MM.1S (cell line): Measurements from ENCODE around the gene PRPF38A.

ENCODE experiments used
- DNase-seq: peaks from one replicate; pipeline ENCODE4 v3.0.0-alpha.2; 2015
- H2AFZ ChIP-seq: fragments of 300-600 bp; sonication (generic); 2 replicates; pipeline ENCODE4 v1.6.0; 2016; ENCODE audit warnings: antibody characterized with exemption, low read length
- H3F3A ChIP-seq: fragments of 300-600 bp; sonication (generic); 2 replicates; pipeline ENCODE4 v1.6.1; 2016; ENCODE audit warnings: mild to moderate bottlenecking, antibody characterized with exemption, low read length, moderate library complexity, mixed read lengths; ENCODE audit not compliant: insufficient read depth
- H3K27ac ChIP-seq: fragments of 300-600 bp; sonication (generic); 2 replicates; pipeline ENCODE4 v1.5.1; 2016; ENCODE audit warnings: mild to moderate bottlenecking, low read length
- H3K27me3 ChIP-seq: fragments of 300-600 bp; sonication (generic); replicated peaks from 2 replicates; pipeline ENCODE4 v1.6.0; 2016; ENCODE audit warnings: low read length; ENCODE audit not compliant: insufficient read depth
- H3K36me3 ChIP-seq: fragments of 300-600 bp; sonication (generic); replicated peaks from 2 replicates; pipeline ENCODE4 v1.6.1; 2016; ENCODE audit warnings: mild to moderate bottlenecking, low read length, mixed read lengths; ENCODE audit not compliant: insufficient read depth
- H3K4me1 ChIP-seq: fragments of 300-600 bp; sonication (generic); 2 replicates; pipeline ENCODE4 v1.6.1; 2016; ENCODE audit warnings: low read length, mixed read lengths
- H3K4me2 ChIP-seq: fragments of 300-600 bp; sonication (generic); 2 replicates; pipeline ENCODE4 v1.6.0; 2016; ENCODE audit warnings: low read depth, low read length
- H3K4me3 ChIP-seq: fragments of 300-600 bp; sonication (generic); 2 replicates; pipeline ENCODE4 v1.5.1; 2016; ENCODE audit warnings: low read length, mixed read lengths
- H3K79me2 ChIP-seq: fragments of 300-600 bp; sonication (generic); 2 replicates; pipeline ENCODE4 v1.6.1; 2016; ENCODE audit warnings: mixed run types, low read length, mixed read lengths
- H3K9ac ChIP-seq: fragments of 300-600 bp; sonication (generic); 2 replicates; pipeline ENCODE4 v1.6.1; 2016; ENCODE audit warnings: low read length, mixed read lengths
- H3K9me2 ChIP-seq: fragments of 300-600 bp; sonication (generic); replicated peaks from 2 replicates; pipeline ENCODE4 v1.6.1; 2016; ENCODE audit warnings: mild to moderate bottlenecking, low read length, mixed read lengths; ENCODE audit not compliant: insufficient read depth
- H3K9me3 ChIP-seq: fragments of 300-600 bp; sonication (generic); replicated peaks from 2 replicates; pipeline ENCODE4 v1.6.1; 2016; ENCODE audit warnings: mild to moderate bottlenecking, low read length, mixed read lengths; ENCODE audit not compliant: insufficient read depth
- H4K20me1 ChIP-seq: fragments of 300-600 bp; sonication (generic); 2 replicates; pipeline ENCODE4 v1.6.1; 2016; ENCODE audit warnings: mild to moderate bottlenecking, low read length, moderate library complexity, mixed read lengths; ENCODE audit not compliant: insufficient read depth
- CTCF ChIP-seq: fragments of 300-600 bp; sonication (generic); IDR thresholded peaks from 2 replicates; pipeline ENCODE4 v1.5.1; 2016; ENCODE audit warnings: antibody characterized with exemption, low read length, mixed read lengths
- EZH2 ChIP-seq: fragments of 300-600 bp; sonication (generic); optimal IDR thresholded peaks from 2 replicates; pipeline ENCODE3; 2017; ENCODE audit warnings: low read depth, mild to moderate bottlenecking, antibody characterized with exemption, low read length, mixed read lengths
- EZH2phosphoT487 ChIP-seq: fragments of 300-600 bp; sonication (generic); IDR thresholded peaks from 2 replicates; pipeline ENCODE4 v1.6.1; 2018; ENCODE audit warnings: antibody characterized with exemption, low read length

PRPF38A gene

GRCh38 chr1:52416811-52417210 lies 12.4 kb downstream of the PRPF38A start:
- peaks cover 11% of the 10 kb centered on the region for H3K36me3 ChIP-seq
- H3K9ac ChIP-seq: no peak overlapping the region
- no peak for DNase-seq
- H3K27me3 ChIP-seq: no peaks in the 10 kb centered on the region
- H2AFZ ChIP-seq: no peak overlapping the region
- H3F3A ChIP-seq: no peaks in the 10 kb centered on the region
- no peak for TF ChIP-seq EZH2phosphoT487
- no peaks in the 10 kb centered on the region for H3K79me2 ChIP-seq
- no peaks in the 10 kb centered on the region for H3K4me1 ChIP-seq
- no peak overlapping the region for H3K27ac ChIP-seq
- no peaks in the 10 kb centered on the region for H3K9me2 ChIP-seq
- H3K9me3 ChIP-seq: no peaks in the 10 kb centered on the region
- H3K4me3 ChIP-seq: no peak overlapping the region
- H3K4me2 ChIP-seq: no peak overlapping the region
- H4K20me1 ChIP-seq: no peaks in the 10 kb centered on the region

GRCh38 chr1:52420713-52421112 lies 16.3 kb downstream of the PRPF38A start:
- H4K20me1 ChIP-seq: no peaks in the 10 kb centered on the region
- H3K36me3 ChIP-seq: no peaks in the 10 kb centered on the region; the same call in 1 of the 2 replicates
- H3K9me3 ChIP-seq: no peaks in the 10 kb centered on the region
- H3K4me3 ChIP-seq: no peak overlapping the region
- no peaks in the 10 kb centered on the region for H3K79me2 ChIP-seq
- no peaks in the 10 kb centered on the region for H3K4me1 ChIP-seq
- no peaks in the 10 kb centered on the region for H3F3A ChIP-seq
- H3K9me2 ChIP-seq: no peaks in the 10 kb centered on the region
- no peak overlapping the region for H3K9ac ChIP-seq
- DNase-seq: no peak
- H3K4me2 ChIP-seq: no peak overlapping the region
- H2AFZ ChIP-seq: no peak overlapping the region
- TF ChIP-seq EZH2phosphoT487 (no peak), CTCF (no peak), EZH2 (no peak)
- no peaks in the 10 kb centered on the region for H3K27me3 ChIP-seq
- no peak overlapping the region for H3K27ac ChIP-seq

- Histone ChIP-seq H3K9me2 (no peaks in the 10 kb centered on the region), H3K27me3 (no peaks in the 10 kb centered on the region), H3F3A (no peaks in the 10 kb centered on the region), H3K4me3 (no peak overlapping the region), H3K27ac (no peak overlapping the region), H2AFZ (no peak overlapping the region), H3K36me3 (no peaks in the 10 kb centered on the region; the same call in 1 of the 2 replicates), H3K4me2 (no peak overlapping the region), H3K4me1 (no peaks in the 10 kb centered on the region), H3K79me2 (no peaks in the 10 kb centered on the region), H4K20me1 (no peaks in the 10 kb centered on the region), H3K9me3 (no peaks in the 10 kb centered on the region), H3K9ac (no peak overlapping the region)
- TF ChIP-seq EZH2phosphoT487 (no peak), CTCF (no peak), EZH2 (no peak)
- DNase-seq: no peak
Observed at GRCh38 chr1:52423055-52423454, 18.7 kb downstream of the PRPF38A start.

- Histone ChIP-seq H3K4me3 (no peak overlapping the region), H3K9me3 (no peaks in the 10 kb centered on the region), H3K4me1 (no peaks in the 10 kb centered on the region), H3K27ac (no peak overlapping the region), H2AFZ (no peak overlapping the region), H3K79me2 (no peaks in the 10 kb centered on the region), H3K9ac (no peak overlapping the region), H3K4me2 (no peak overlapping the region), H3F3A (no peaks in the 10 kb centered on the region), H3K9me2 (no peaks in the 10 kb centered on the region), H3K36me3 (no peaks in the 10 kb centered on the region; the same call in 1 of the 2 replicates), H3K27me3 (no peaks in the 10 kb centered on the region), H4K20me1 (no peaks in the 10 kb centered on the region)
- no peak for DNase-seq
- TF ChIP-seq EZH2: no peak
- TF ChIP-seq EZH2phosphoT487: no peak
- TF ChIP-seq CTCF: no peak
Observed at GRCh38 chr1:52423771-52424170, 19.4 kb downstream of the PRPF38A start.
